HG03571 (cell line): ENCODE results near the gene TBC1D10A.

Experiments
- ATAC-seq: cut with Tn5 transposase; IDR thresholded peaks from one replicate; pipeline ENCODE4 v1.9.1; 2021; ENCODE audit not compliant: unreplicated experiment

Gene TBC1D10A

GRCh38 chr22:30248484-30248883, 78.3 kb downstream of the TBC1D10A start:
- ATAC-seq, result no peak

GRCh38 chr22:30247974-30248373, 78.8 kb downstream of the TBC1D10A start:
- ATAC-seq, result no peak

DNA sequence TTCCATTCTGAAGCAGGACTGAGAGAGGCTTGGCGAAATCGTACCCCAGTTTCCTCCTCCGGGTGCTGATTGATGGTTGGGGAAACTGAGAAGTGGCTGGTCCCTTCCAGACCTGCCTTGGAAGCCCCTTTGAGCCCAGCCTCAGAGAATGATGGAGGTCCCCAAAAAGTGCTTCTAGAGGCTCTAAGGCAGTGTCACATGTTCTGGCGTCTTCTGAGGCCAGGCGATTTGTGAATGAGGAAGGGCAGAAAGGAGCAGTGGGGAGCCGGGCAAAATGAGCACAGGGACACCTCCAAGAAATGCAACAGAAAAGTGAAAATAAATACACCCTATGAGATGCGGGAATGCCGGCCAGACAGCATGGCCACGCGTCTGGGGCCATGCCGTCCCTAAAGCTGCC, 79.2 kb downstream of the TBC1D10A start:
- no peak for ATAC-seq

- ATAC-seq, result no peak
Observed at GRCh38 chr22:30246814-30247376, 79.8 kb downstream of the TBC1D10A start.

GRCh38 chr22:30245985-30246813, 80.5 kb downstream of the TBC1D10A start, which contains the start of gene LIF:
TSS of gene LIF (minus strand) at chr22:30246759. CDS start at chr22:30246695, 64 bp downstream.
- no peak for ATAC-seq

DNA sequence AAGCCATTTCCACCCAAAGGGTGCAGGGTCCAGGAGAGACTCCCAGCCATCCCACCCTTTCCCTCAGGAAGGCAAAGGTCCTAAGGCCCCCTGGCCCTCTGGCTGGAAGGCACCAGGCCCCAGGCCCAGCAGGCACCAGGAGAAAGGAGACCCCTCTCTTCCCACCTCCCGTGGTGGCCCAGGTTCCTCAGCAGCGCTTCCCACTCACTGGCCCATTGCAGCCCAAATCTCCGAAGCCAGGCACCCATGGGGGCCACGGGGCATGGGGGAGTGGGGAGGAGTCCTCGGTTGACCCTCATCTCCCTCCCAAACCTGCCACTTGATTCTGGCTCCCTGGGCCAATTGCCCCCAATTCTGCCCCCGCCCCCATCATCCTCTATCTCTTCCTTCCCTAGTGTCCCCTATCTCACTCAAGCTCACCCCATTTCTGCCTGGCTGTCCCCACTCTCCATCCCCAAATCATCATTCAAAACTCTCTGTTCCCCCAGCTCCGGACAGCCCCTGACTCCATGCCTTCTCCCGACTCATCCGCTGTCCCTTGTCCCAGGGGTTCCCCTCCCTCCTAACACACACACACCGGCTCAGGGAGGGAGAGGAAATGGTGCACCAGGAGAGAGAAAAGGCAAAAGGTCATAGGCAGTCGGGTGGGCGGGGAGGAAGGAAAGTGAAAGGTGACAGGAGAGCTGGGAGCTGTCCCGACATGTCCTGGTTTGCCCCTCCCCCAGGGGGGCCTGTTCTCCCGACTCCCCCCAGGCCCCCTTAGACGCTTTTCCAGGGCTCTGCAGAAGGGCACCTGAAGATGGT, 81.4 kb downstream of the TBC1D10A start:
- no peak for ATAC-seq

DNA sequence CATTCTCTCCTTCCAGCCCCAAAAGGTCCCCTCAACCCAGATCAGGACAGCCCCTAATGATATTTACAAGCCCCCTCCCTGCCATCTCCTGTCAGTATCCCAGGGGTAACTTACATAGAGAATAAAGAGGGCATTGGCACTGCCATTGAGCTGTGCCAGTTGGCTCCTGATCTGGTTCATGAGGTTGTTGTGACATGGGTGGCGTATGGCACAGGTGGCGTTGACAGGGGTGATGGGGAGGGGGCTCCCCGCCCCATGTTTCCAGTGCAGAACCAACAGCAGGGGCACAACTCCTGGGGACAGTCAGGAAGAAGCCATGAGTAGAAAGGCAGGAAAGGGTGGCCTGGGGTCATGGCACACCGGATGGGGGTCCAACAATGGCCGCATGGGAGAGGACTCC, 82.1 kb downstream of the TBC1D10A start:
- ATAC-seq, result no peak

DNA sequence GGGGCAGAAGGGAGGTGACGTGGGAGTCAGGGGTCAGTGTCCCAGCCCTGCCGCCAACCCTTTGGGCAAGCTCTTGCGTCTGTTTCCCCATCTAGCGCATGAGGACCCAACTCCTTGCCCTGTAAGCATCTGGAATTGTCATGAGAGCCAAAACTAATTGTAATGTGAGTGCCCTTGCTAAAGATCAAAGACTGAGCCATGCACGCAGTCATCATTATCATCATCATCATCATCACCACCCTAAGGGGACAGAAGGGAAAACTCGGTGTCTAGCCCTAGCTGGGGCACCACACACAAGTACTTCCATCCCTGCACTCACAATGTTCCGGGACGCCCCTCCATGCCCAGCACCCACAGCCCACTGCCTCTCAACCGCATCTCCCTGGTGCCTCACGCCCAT, 82.7 kb downstream of the TBC1D10A start:
- ATAC-seq, result no peak

- ATAC-seq, result no peak
Observed at GRCh38 chr22:30243661-30244060, 83.1 kb downstream of the TBC1D10A start.
